GM12864 (cell line): Measurements from ENCODE around the gene CCL4.
"Not testable (repeated sequence)": the region's sequence is repeated elsewhere in the genome, so short reads cannot be mapped to it uniquely, and the experiment has no call there.

ENCODE experiments used
- DNase-seq: peaks from one replicate; pipeline ENCODE4 v3.0.0-alpha.2; 2011; ENCODE audit warnings: low read depth
- H3K4me3 ChIP-seq: 2 replicates; pipeline ENCODE4 v1.5.1; 2011; ENCODE audit warnings: mild to moderate bottlenecking, low read depth, low read length, control low read depth
- TF ChIP-seq, protein P1 (sequence below): IDR thresholded peaks from 2 replicates; pipeline ENCODE4 v1.5.1; 2011; ENCODE audit warnings: low read depth, mild to moderate bottlenecking, moderate library complexity, low read length, control low read depth, inconsistent platforms; ENCODE audit errors: missing control alignments

CCL4 gene

GRCh38 chr17:36117505-36118382 lies 14.1 kb downstream of the CCL4 start:
- TF ChIP-seq, protein P1, sequence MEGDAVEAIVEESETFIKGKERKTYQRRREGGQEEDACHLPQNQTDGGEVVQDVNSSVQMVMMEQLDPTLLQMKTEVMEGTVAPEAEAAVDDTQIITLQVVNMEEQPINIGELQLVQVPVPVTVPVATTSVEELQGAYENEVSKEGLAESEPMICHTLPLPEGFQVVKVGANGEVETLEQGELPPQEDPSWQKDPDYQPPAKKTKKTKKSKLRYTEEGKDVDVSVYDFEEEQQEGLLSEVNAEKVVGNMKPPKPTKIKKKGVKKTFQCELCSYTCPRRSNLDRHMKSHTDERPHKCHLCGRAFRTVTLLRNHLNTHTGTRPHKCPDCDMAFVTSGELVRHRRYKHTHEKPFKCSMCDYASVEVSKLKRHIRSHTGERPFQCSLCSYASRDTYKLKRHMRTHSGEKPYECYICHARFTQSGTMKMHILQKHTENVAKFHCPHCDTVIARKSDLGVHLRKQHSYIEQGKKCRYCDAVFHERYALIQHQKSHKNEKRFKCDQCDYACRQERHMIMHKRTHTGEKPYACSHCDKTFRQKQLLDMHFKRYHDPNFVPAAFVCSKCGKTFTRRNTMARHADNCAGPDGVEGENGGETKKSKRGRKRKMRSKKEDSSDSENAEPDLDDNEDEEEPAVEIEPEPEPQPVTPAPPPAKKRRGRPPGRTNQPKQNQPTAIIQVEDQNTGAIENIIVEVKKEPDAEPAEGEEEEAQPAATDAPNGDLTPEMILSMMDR = no peak
- DNase-seq = peak; percentile 43

GRCh38 chr17:36118477-36119353 lies 15.1 kb downstream of the CCL4 start:
- H3K4me3 ChIP-seq = no peak overlapping the region
- TF ChIP-seq, protein P1 = no peak
- DNase-seq = no peak

More at GRCh38 chr17:36117505-36118382, 14.1 kb downstream of the CCL4 start:
- no peak overlapping the region for H3K4me3 ChIP-seq

GRCh38 chr17:36120221-36120620 lies 16.6 kb downstream of the CCL4 start:
- no peak for DNase-seq
- TF ChIP-seq, protein P1 = no peak
- no peak overlapping the region for H3K4me3 ChIP-seq

- not testable (repeated sequence) for H3K4me3 ChIP-seq, DNase-seq
Observed at GRCh38 chr17:36121099-36121498, 17.5 kb downstream of the CCL4 start.

DNA sequence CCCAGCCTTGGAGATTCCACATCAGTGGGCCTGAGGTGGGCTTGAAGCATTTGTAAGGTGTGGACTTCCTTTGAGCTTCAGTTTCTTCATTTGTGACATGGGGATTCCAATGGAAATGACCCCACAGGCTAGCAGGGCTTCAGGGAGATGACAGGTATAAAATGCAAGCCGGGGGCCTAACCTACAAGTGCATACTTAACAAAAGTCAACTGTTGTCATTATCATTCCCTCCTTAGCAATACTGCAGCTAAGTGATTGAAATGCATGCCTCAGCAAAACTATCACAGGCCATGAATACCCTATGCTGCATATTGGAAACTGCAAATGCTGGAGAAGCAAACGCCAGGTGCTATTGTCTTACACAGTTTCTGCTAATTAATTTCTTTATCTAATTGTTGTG lies 19.8 kb downstream of the CCL4 start:
- H3K4me3 ChIP-seq = no peak overlapping the region
- DNase-seq = no peak
- TF ChIP-seq, protein P1 = no peak

DNA sequence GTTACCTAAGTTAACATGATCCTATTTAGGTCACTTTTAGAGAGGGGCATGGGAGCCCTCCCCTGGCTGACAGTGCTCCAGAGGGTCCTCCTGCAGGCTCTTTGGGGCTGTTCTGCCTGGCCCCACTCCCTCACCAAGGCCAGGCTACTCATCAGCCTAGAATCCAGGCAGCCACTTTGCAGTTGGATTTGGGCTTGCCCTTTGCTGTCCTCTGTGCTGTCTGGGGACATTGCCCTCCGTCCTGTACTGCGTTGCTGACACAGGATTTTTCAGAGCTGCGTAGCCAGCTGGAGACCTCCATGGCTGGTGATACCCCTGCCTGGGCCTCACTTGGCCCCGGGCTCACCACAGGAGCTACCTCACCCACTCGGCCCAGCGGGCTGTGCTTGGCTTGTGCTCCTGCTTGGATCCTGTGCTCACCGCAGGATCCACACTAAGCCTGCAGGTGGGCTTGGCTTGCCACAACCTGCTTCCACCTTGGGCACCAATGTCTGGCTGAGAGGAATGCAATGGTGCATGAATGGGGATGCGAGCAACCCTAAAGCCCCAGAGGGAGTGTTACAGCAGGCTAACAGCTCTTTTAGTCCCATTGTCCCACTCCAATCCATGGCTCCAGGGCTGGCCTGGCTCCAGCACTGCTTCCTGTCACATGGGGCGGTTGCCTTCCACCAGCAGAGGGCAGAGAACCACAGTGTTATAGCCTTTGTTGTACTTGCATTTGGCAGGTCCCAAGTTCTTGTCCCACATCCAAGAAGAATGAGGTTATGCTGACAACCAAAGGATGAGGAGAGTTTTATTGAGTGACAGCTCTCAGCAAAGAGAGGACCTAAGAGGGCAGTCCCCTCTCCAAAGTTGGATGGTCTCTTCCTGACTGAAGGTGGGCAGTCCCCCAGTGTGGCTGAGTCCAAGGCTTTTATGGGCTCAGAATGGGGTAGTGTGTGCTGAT lies 21.5 kb downstream of the CCL4 start:
- TF ChIP-seq, protein P1 = no peak
- no peak for DNase-seq
- no peak overlapping the region for H3K4me3 ChIP-seq
